ENCODE measurements around the gene ASTN1. TPM values are rescaled to one million over a fixed set of nuclear protein-coding genes. Genes with fewer than 3 reads are reported as not detected.

ASTN1 gene
- total RNA-seq, 1 experiment from 2014 or later, result not detected

DNA sequence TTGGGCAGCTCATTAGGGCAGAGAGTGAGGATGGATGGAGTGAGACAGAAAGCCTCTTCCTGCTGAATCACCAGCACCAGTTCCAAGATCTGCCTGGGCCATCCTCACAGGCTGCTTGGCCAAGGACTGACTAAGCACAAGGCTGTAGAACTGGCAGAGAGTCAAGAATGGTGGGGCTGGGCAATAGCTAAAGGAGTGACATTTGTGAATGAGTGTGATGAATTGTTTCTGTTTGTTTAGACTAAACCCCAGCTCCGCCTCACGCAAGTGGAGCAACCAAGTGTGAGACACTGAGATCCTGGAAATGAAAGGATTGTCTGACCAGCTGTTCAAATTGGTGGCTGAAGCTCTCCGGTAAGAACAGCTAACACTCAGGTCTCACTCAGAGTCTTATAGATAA, 44.8 kb upstream of the ASTN1 start:
- no peaks in the 10 kb centered on the region for H3K9me2 ChIP-seq (ENCODE audit: insufficient read depth)
- no peaks in the 10 kb centered on the region for H4K20me1 ChIP-seq (ENCODE audit: insufficient read depth)
- no peaks in the 10 kb centered on the region for H3K9me3 ChIP-seq (ENCODE audit: insufficient read depth, low read depth)
- no peak overlapping the region for H2AFZ ChIP-seq
- H3K27me3 ChIP-seq (ENCODE audit: insufficient read depth, low read depth), result no peaks in the 10 kb centered on the region
- no TSS peak for BruUV-seq (replicated peaks)
- no peaks in the 10 kb centered on the region for H3F3A ChIP-seq (ENCODE audit: insufficient read depth, low read depth)
- no peak overlapping the region for H3K4me2 ChIP-seq
- H3K4me1 ChIP-seq (replicated peaks; ENCODE audit: insufficient read depth), result no peaks in the 10 kb centered on the region
- no peaks in the 10 kb centered on the region for H3K36me3 ChIP-seq (ENCODE audit: low read depth)
- H3K79me2 ChIP-seq (ENCODE audit: low read depth), result no peaks in the 10 kb centered on the region
- H3K27ac ChIP-seq, result no peak overlapping the region
- no peak overlapping the region for H3K4me3 ChIP-seq
- ChIA-PET CTCF (no interaction called here), POLR2A (ENCODE audit: unreplicated experiment) (no interaction called here)
- intact Hi-C loops (cut with micrococcal nuclease; ENCODE audit: unreplicated experiment), result no loop called here
- DNase-seq, result peak; percentile 10 to 58
- no peak for TF ChIP-seq EZH2 (IDR thresholded peaks at IDR 0.05; ENCODE audit: low read depth)
- TF ChIP-seq, protein P1, sequence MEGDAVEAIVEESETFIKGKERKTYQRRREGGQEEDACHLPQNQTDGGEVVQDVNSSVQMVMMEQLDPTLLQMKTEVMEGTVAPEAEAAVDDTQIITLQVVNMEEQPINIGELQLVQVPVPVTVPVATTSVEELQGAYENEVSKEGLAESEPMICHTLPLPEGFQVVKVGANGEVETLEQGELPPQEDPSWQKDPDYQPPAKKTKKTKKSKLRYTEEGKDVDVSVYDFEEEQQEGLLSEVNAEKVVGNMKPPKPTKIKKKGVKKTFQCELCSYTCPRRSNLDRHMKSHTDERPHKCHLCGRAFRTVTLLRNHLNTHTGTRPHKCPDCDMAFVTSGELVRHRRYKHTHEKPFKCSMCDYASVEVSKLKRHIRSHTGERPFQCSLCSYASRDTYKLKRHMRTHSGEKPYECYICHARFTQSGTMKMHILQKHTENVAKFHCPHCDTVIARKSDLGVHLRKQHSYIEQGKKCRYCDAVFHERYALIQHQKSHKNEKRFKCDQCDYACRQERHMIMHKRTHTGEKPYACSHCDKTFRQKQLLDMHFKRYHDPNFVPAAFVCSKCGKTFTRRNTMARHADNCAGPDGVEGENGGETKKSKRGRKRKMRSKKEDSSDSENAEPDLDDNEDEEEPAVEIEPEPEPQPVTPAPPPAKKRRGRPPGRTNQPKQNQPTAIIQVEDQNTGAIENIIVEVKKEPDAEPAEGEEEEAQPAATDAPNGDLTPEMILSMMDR (conservative IDR thresholded peaks at IDR 0.05), result no peak

DNA sequence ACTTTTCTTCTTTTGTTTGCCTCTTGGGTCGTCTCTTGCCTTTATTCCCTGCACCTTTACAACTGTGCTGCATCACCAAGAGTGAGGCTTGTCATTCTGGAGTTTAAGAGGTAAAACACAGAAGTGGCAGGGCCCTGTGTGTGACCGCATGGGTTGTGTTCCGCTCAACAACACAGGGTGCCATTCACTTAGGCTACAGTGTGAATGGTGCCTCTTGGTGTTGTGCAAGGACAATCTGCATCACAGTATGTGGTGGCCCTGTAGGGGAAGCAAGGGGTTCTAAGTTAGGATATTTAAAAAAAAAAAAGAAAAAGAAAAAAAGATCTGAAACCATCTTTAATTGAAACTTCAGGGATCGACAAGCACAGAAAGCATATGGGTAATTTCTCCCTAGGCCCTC, 44.4 kb upstream of the ASTN1 start:
- no peak for TF ChIP-seq EZH2 (IDR thresholded peaks at IDR 0.05; ENCODE audit: low read depth)
- TF ChIP-seq, protein P1 (conservative IDR thresholded peaks at IDR 0.05), result no peak
- no peaks in the 10 kb centered on the region for H3K27me3 ChIP-seq (ENCODE audit: insufficient read depth, low read depth)
- no peaks in the 10 kb centered on the region for H3K36me3 ChIP-seq (ENCODE audit: low read depth)
- no peaks in the 10 kb centered on the region for H3F3A ChIP-seq (ENCODE audit: insufficient read depth, low read depth)
- no peaks in the 10 kb centered on the region for H3K4me1 ChIP-seq (replicated peaks; ENCODE audit: insufficient read depth)
- no peak for DNase-seq
- no peaks in the 10 kb centered on the region for H4K20me1 ChIP-seq (ENCODE audit: insufficient read depth)
- BruUV-seq (replicated peaks), result no TSS peak
- intact Hi-C loops (cut with micrococcal nuclease; ENCODE audit: unreplicated experiment), result no loop called here
- ChIA-PET POLR2A (ENCODE audit: unreplicated experiment) (no interaction called here), CTCF (no interaction called here)
- no peak overlapping the region for H3K4me2 ChIP-seq
- no peak overlapping the region for H3K27ac ChIP-seq
- no peaks in the 10 kb centered on the region for H3K9me2 ChIP-seq (ENCODE audit: insufficient read depth)
- H3K9me3 ChIP-seq (ENCODE audit: insufficient read depth, low read depth), result no peaks in the 10 kb centered on the region
- H2AFZ ChIP-seq, result no peak overlapping the region
- H3K79me2 ChIP-seq (ENCODE audit: low read depth), result no peaks in the 10 kb centered on the region
- no peak overlapping the region for H3K4me3 ChIP-seq

DNA sequence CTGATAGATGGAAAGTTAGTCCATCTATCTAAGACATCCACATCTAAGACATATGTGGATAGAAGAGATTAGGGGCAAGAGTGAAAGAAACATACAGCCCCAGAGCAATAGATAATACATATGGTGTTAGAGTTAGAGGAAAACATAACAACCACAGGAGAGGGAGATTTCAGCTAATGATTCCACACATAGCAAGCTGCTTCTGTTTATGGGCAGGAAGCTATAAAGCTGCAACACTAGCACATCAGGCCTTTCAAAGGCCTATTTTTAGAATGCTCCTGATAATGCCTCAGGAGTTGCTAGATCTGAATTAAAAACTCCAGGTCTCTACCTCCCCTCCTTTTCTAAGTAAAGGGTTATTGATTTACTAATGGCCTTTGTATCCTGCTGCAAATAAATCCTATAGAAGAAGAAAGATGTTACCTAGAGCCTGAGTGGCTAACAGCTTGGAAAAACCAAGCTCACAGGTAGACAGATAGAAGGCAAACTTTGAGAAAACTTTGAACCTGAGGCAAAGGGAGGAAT, 42.4 kb upstream of the ASTN1 start:
- H3K36me3 ChIP-seq (ENCODE audit: low read depth), result no peaks in the 10 kb centered on the region
- intact Hi-C loops (cut with micrococcal nuclease; ENCODE audit: unreplicated experiment), result no loop called here
- no TSS peak for BruUV-seq (replicated peaks)
- no peaks in the 10 kb centered on the region for H3K9me2 ChIP-seq (ENCODE audit: insufficient read depth)
- H3F3A ChIP-seq (ENCODE audit: insufficient read depth, low read depth), result no peaks in the 10 kb centered on the region
- ChIA-PET POLR2A (ENCODE audit: unreplicated experiment) (no interaction called here), CTCF (no interaction called here)
- no peak overlapping the region for H2AFZ ChIP-seq
- no peaks in the 10 kb centered on the region for H3K27me3 ChIP-seq (ENCODE audit: insufficient read depth, low read depth)
- no peak overlapping the region for H3K27ac ChIP-seq
- no peak for DNase-seq
- H3K4me2 ChIP-seq, result no peak overlapping the region
- no peaks in the 10 kb centered on the region for H3K9me3 ChIP-seq (ENCODE audit: insufficient read depth, low read depth)
- H3K79me2 ChIP-seq (ENCODE audit: low read depth), result no peaks in the 10 kb centered on the region
- TF ChIP-seq, protein P1 (conservative IDR thresholded peaks at IDR 0.05), result no peak
- no peak for TF ChIP-seq EZH2 (IDR thresholded peaks at IDR 0.05; ENCODE audit: low read depth)
- no peaks in the 10 kb centered on the region for H3K4me1 ChIP-seq (replicated peaks; ENCODE audit: insufficient read depth)
- no peaks in the 10 kb centered on the region for H4K20me1 ChIP-seq (ENCODE audit: insufficient read depth)
- no peak overlapping the region for H3K4me3 ChIP-seq
